GM18508 (cell line): ENCODE measurements around the gene LGALS13.
"Not testable (repeated sequence)": the region's sequence is repeated elsewhere in the genome, so short reads cannot be mapped to it uniquely, and the experiment has no call there.

Experiments
- ATAC-seq: cut with Tn5 transposase; IDR thresholded peaks from one replicate; pipeline ENCODE4 v1.9.1; 2021; ENCODE audit warnings: moderate number of reproducible peaks; ENCODE audit not compliant: insufficient read depth, unreplicated experiment

The LGALS13 gene

GRCh38 chr19:39613597-39613996, 11.3 kb downstream of the LGALS13 start:
- ATAC-seq, result no peak

GRCh38 chr19:39617745-39618144, 15.4 kb downstream of the LGALS13 start:
- ATAC-seq, result no peak

GRCh38 chr19:39623946-39624345, 21.6 kb downstream of the LGALS13 start:
- ATAC-seq, result no peak

DNA sequence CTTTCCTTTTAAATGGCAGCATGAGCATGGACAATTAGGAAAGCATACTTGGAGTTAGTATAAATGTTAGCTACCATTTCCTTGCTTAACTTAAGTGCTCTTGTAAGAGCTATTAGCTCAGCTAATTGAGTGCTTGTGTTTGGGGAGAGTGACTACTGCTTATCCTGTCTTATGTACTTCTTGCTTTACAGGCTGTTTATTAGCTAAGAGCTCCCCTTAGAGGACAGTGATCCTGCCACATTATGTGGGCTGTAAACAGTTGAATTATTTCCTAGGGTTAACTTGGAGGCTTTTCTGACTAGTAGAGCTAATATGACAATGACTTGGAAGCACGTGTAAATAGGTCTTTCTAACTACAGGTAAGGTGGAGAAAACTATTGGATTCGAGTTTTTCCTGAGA, 25.3 kb downstream of the LGALS13 start:
- ATAC-seq, result not testable (repeated sequence)

DNA sequence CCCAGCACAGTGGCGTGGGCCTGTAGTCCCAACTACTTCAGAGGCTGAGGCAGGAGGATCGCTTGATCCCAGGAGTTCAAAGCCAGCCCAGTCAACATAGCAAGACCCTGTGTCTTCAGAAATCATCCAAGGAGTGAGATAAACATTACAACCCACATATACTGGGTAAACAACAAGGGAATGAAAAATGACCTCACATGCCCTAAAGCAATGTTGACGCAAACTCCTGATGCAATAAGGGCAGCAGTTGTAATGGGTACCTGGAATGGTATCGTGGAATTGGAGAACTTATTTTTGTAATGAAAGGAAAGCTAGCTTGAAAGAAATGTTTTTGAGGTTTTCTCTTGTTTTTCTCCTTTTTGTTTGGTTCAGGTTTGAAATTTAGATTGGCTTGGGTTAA, 28.9 kb downstream of the LGALS13 start:
- ATAC-seq, result no peak

DNA sequence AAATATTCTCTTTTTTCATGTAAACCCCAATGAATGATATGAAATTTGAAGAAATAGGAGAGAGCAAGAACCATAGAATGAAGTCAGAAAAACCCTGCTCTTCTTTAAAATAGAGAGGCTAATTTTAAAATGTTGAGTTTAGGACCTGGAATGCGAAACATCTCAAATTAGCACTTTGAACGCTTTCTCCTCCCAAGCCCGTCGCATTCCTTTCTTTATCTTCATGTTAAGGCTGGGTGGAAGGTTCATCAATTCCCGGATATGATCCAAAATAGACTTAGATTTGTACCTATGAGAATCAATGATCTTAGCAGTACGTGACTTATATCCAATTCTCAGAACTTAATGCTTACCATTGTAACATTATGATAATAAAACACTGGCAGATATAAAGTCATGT, 29.3 kb downstream of the LGALS13 start:
- no peak for ATAC-seq

- ATAC-seq, result no peak
Measured at GRCh38 chr19:39637891-39638290, 35.6 kb downstream of the LGALS13 start.

- no peak for ATAC-seq
Measured at GRCh38 chr19:39641773-39642172, 39.4 kb downstream of the LGALS13 start.

DNA sequence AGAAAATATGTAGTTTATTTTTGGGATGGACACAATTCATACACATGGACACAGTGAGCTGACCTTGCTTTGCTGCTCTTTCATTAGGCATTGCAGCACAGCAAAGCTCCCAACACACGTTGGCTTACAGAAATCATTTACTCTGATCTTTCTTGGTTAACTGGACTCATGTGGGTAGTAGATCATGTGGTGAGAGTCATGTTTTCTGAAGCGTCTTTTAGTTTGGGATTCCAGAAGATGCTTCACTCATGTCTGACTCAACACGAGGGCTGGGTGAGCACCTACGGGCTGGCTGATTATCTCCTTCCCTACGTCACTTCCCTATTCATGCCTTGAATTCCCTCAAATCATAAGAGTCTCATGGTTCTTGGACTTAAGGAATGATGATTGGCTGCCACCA, 41.3 kb downstream of the LGALS13 start:
- ATAC-seq, result no peak

GRCh38 chr19:39645800-39646411, 43.6 kb downstream of the LGALS13 start:
- no peak for ATAC-seq

- ATAC-seq, result no peak
Measured at GRCh38 chr19:39647918-39648317, 45.6 kb downstream of the LGALS13 start.

DNA sequence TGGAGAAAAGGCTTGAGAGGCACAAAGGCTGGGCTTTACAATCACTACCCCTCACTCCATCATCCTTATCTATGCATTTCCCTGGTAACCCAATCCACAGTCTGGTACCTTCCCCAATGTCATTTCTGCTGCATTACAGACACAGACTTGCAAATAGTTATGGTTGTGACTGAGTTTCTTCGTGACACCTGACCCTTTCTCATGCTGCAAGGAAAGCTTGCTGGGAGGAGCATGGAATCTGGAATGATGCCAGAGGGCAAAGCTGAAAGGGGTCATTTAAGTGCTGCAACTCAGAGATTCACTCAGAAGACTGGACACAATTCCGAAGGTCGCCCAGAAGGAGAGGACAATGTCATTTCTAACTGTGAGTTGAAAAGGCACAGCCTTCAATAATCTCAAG, 53.3 kb downstream of the LGALS13 start, which contains the start of gene LGALS16:
Gene LGALS16 (plus strand): TSS at position 301 of the 400 bp plus-strand sequence. CDS start 49 bp downstream, at position 350.
- ATAC-seq, result no peak
